Umbilical cord (tissue), 2 donors: ENCODE measurements around the gene AAGAB. TPM values are rescaled to one million over a fixed set of nuclear protein-coding genes. Genes with fewer than 3 reads are reported as not detected.
"Not testable (repeated sequence)": the region's sequence is repeated elsewhere in the genome, so short reads cannot be mapped to it uniquely, and the experiment has no call there.

Source experiments
- DNase-seq: peaks from one replicate; pipeline ENCODE4 v3.0.0-alpha.2; 2015; ENCODE audit warnings: low spot score
- total RNA-seq: library from RNA; depleted of rRNA; stranded (reverse); fragments of >200 nt; gene quantifications from one replicate; pipeline ENCODE4 v1.2.3, GENCODE V29; 2014; ENCODE audit warnings: low replicate concordance; ENCODE audit not compliant: insufficient read depth

The AAGAB gene
- total RNA-seq, 1 donor from 2014 or later, result 25.0 TPM

DNA sequence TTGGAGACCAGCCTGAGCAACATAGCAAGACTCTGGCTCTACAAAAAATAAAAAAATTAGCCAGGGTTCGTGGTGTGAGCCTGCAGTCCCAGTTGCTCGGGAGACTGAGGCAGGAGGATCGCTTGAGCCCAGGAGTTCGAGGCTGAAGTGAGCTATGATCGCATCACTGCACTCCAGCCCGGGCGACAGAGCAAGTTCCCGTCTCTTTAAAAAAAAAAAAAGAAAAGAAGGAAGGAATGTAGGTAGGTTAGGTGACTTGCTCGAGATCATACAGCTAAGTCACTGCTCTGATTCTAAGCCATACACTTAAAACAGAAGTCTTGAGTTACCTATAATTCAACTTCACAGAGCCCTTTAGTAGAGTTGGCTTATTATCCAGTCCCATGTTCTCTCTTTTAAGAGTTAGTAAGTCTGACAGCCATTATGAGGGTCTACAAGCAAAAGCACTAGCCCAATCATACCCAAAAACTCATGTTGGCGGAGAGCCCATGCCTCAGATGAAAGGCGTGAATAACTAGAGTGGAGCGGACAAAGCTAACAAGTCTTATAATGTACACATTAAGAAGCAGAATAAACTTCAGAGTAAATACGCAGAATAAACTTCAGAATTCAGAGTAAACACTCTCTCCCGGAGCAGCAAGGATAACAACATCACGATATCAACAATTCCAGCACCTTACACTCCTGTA lies 768 bp downstream of the AAGAB start:
- DNase-seq, result no peak

DNA sequence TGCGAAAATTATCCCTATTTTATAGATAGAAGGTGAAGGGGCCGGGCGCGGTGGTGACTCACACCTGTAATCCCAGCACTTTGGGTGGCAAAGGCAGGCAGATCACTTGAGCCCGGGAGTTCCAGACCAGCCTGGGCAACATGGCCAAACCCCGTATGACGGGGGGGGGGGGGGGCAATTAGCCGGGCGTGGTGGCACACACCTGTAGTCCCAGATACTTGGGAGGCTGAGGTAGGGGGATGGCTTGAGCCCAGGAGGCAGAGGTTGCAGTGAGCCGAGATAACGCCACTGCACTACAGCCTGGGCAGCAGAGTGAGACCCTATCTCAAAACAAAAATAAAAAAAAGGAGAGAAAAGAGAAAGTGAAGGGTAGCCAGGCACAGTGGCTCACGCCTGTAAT lies 1.4 kb downstream of the AAGAB start:
- DNase-seq, result no peak

DNA sequence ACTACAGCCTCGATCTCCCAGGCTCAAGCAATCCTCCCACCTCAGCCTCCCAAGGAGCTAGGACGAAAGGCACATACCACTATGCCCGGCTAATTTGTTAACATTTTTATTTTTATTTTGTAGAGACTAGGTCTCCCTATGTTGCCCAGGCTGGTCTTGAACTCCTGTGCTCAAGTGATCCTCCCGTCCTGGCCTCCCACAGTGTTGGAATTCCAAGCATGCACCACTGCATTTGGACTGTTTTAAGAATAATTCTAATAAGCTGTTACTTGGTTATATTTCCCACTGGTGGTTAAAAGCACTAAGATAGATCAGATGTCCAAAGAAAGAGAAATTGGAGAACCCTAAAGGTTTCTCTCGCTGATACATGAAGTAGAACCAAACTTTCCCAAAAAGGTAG lies 3.1 kb downstream of the AAGAB start:
- no peak for DNase-seq

- DNase-seq, result no peak
Measured at GRCh38 chr15:67249830-67250229, 4.6 kb downstream of the AAGAB start.

DNA sequence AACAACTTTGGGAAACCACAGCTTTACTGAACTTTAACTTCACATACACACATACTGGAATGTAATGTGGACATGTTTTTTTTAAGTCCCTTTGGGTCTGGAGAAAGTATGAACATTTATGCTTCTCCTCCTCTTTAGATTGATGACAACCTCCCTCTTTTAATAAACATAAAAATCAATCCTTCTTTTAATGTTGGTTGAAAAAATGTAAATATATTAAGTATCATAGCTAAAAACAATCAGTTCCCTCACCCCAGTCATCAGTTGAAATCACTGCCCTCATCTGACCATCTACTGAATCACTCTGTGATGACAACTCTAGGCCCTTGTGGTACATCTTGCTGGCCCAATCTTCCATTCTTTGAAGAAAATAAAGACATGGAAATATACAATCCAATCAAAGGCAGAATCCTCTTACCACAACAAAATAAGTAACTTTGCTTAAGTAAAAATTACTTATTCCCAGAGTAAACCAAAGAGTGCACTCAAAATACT lies 6.4 kb downstream of the AAGAB start:
- DNase-seq, result no peak

DNA sequence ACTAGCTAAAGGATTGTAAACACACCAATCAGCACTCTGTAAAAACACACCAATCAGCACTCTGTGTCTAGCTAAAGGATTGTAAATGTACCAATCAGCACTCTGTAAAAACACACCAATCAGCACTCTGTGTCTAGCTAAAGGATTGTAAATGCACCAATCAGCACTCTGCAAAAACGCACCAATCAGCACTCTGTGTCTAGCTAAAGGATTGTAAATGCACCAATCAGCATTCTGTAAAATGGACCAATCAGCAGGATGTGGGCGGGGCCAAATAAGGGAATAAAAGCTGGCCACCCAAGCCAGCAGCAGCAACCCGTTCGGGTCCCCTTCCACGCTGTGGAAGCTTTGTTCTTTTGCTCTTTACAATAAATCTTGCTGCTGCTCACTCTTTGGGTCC lies 7.9 kb downstream of the AAGAB start:
- not testable (repeated sequence) for DNase-seq

GRCh38 chr15:67244971-67245478 lies 9.4 kb downstream of the AAGAB start:
- DNase-seq, result no peak

DNA sequence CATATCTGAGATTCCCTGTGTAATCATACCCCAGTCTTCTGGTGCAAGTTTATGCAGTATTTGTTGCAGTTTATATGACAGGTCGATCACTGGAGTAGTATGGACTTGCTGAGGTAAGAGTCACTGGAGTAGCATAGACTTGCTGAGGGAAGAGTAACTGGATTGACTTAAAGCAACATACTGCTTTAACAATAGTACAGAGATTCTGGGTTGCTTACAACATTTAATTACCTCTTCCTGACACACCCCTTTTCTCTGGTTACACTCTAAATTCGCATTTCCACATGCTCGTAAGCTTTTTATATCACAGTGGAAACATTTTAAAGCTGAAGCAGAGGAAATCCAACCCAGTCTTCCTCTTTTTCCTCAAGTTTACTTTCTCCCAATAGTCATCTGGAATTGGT lies 11.8 kb downstream of the AAGAB start:
- DNase-seq, result no peak

DNA sequence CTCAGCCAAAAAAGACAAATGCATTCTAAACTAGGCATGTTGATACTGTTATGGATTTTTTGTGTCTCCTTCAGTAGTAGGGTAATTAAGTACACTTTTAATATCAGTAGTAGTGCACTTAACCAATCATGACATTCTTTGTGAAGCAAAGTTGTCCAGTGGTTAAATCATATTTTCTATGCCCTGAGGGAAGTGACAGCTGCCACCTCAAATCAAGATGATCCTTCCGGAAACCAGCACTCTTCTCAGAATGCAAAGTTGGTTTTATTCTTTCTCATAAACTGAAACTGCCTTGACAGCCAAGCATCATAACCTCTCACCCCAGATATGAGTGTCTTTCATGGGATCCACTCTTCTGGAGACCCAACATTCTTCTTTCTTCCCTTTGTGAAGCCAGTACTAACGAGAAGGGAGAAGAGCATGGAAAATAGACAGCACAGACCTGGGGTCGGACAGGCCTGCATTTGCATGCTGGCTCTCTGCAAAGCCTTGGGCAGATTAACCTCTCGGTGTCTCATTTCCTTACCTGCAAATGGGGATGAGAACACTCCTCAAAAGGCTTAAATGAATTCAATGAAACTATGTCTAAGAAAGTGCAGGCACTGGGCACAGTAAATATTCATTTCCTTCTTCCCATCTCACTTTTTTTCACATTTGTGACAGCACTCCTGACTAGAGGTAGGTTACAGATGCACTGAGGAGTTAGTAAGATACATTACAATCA lies 13.2 kb downstream of the AAGAB start:
- DNase-seq, result no peak

DNA sequence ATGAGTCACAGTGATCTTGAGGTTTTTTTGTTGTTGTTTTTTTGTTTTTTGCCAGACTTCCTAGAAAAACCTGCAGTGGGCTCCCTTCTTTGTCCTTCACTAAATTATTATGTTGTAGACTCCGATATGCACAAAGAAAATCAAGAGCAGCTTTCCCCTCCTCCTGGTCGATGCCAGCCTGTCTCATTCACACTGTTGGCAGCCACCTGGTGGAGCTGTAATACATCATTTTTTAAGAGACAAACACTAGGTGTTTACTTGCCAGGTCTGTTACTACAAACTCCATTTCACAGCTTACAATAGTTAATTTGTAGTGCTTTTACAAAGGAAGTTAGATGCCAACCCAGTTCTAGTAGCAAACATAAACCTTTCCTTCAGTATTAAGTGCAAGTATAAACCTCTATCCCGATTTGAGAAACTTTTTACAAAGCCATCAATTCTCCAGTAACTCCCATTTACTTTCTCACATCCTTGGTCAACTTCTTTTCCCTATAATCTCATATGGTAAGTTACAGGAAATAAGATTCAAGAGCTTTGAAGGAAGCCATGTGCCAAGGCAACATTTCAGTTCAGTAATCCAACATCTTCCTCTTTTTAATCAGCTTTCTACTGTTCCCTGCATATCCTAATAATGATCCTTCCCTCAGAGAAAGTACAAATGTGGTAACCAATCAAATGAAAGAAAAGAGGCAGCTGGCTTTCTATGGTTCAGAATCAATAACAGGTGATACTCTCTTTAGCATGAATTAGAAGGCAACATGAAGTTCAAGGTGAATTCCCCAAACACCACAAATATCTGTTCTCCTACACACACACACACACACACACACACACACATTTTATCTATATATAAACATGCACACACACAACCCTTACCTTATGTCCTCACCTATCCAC lies 14.0 kb downstream of the AAGAB start:
- DNase-seq, result no peak

- peak; percentile 22 for DNase-seq
Measured at GRCh38 chr15:67232591-67232990, 21.9 kb downstream of the AAGAB start.

GRCh38 chr15:67230504-67230903 lies 24.0 kb downstream of the AAGAB start:
- no peak for DNase-seq

DNA sequence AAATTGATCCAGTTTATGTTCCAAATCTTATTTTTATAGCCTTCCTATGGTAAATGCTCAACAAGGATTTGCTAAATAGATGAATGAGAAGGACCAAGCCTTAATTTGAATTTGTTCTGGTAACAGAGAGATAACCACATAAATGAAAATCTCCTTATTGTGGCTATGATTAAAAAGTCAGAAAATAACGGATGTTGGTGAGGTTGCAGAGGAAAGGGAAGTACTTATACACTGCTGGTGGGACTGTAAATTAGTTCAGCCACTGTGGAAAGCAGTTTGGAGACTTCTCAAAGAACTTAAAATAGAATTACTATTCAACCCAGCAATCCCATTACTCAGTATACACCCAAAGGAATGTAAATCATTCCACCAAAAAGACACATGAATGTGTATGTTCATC lies 26.2 kb downstream of the AAGAB start:
- no peak for DNase-seq

DNA sequence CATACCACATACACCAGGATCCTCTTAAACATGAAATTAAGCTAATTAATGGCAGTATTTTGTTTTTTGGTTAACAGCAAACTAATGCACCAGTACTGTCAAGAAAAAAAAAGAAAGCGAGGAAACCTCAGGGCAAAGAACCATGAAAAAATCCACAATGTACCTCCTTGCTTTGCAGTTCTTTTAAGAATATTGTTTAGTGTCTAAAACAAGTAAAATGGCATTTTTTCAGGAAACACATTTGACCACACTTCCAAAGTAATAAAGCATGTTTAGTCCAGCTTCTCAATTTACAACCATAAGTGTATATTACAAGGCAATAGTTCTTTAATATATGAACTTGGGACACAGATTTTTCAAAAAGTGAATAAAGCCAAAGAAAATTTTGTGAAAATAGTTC lies 26.6 kb downstream of the AAGAB start:
- DNase-seq, result no peak

DNA sequence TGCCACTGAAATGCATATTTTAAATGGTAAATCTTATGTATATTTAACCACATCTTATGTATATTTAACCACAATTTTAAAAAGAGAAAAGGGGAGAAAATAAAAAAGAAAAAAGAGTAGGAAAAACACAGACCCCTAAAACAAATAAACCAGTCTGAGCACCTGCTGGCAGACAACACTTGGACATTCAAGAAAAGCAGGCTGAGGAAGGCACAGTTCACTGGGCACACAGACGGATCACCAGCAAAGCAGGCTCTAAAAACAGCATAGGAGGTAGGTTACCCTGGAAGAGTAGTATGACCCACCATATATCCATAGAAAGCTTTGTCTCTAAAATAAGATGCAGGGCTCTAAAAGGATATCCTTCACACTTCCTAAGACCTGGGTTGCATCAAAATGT lies 27.0 kb downstream of the AAGAB start:
- DNase-seq, result no peak

- DNase-seq, result no peak
Measured at GRCh38 chr15:67225336-67225735, 29.1 kb downstream of the AAGAB start.

- DNase-seq, result peak; percentile 53
Measured at GRCh38 chr15:67224889-67225288, 29.6 kb downstream of the AAGAB start.

DNA sequence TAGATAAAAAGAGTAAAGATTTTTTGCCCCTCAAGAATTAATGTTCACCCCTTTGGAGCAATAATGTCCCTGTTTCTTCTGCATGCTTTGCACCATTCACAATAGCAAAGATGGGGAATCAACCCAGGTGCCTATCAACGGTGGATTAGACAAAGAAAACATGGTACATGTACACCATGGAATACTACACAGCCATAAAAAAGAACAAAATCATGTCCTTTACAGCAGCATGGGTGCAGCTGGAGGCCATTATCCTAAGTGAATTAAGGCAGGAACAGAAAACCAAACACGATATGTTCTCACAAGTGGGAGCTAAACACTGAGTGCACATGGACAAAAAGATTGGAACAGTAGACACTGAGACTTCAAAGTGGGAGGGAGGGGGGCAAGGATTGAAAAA lies 35.2 kb downstream of the AAGAB start:
- no peak for DNase-seq

GRCh38 chr15:67218428-67218827 lies 36.0 kb downstream of the AAGAB start:
- no peak for DNase-seq

DNA sequence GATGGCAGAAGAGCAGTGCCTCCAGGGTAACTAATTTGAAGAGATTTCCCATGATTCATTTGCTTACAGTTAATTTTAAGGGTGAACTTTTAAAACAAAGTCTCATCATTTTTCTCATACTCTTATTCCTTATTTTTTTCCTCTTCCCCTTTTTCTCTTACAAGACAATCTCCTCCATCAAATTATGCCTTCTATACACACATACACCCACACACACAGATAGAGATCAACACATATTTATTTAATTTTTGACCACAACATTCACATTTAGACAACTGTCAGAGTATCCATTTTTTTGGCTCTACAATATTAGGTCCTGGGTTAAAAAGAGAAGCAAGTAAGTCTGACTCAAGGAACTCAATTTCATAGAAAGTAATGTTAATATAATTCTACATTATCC lies 37.6 kb downstream of the AAGAB start:
- no peak for DNase-seq

DNA sequence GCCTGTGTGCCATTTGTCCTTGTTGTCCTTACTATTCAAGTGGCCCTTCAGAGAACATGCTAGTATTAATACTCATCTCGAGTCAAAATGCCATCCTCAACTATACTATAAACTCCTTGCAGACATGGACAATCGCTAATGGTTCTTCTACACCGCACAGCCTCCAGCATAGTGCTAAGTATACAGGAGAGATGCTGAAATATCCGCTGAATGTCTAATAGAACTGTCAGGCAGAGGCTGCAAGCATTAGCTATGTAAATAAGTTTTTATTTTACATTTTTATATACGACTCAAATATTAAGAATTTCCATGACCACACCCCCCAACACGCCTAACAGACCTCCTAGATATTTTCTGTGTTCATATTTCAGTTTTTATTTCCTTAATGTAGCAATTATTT lies 39.4 kb downstream of the AAGAB start:
- no peak for DNase-seq
